ENCODE measurements around the gene PRLR.

PRLR gene

DNA sequence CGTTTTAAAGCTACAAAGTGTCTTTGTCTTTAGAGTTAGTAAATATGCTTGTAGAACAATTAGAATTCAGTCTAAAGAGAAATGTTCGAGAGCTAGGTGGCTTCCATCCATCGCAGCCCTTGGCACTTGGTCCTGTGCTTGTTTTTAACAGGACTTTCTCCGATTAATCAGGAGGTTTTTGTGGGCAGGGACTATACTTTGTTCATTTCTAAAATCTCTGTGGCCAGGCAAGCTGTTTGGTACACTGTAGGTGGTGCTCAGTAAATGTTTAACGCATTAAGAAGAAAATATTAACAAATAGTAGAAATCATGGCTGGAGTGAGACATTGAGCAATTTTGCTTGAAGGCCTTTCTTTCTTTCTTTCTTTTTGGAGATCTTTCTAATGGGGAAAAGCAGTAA, 203.3 kb downstream of the PRLR start:
- DNase-seq: no peak

- no peak for DNase-seq
Observed at GRCh38 chr5:35026280-35026840, 203.9 kb downstream of the PRLR start.

DNA sequence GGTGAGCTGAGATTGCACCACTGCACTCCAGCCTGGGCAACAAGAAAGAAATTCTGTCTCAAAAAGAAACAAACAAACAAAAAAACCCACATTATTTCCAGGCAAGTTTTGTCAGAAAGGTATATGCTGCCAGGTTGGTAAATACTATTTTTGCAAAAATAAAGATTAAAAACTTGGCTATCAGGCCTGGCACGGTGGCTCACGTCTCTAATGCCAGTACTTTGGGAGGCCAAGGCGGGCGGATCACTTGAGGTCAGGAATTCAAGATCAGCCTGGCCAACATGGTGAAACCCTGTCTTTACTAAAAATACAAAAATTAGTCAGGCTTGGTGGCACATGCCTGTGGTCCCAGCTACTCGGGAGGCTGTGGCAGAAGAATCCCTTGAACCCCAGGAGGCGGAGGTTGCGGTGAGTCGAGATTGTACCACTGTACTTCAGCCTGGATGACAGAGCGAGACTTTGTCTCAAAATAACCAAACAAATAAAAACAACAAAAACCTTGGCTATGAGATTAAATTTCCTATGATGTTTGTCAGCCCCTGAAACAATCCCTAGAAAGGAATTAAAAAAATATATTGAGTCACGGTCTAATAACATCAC, 205.3 kb downstream of the PRLR start:
- no peak for DNase-seq

- DNase-seq: no peak
Observed at GRCh38 chr5:35023391-35024178, 206.7 kb downstream of the PRLR start.

DNA sequence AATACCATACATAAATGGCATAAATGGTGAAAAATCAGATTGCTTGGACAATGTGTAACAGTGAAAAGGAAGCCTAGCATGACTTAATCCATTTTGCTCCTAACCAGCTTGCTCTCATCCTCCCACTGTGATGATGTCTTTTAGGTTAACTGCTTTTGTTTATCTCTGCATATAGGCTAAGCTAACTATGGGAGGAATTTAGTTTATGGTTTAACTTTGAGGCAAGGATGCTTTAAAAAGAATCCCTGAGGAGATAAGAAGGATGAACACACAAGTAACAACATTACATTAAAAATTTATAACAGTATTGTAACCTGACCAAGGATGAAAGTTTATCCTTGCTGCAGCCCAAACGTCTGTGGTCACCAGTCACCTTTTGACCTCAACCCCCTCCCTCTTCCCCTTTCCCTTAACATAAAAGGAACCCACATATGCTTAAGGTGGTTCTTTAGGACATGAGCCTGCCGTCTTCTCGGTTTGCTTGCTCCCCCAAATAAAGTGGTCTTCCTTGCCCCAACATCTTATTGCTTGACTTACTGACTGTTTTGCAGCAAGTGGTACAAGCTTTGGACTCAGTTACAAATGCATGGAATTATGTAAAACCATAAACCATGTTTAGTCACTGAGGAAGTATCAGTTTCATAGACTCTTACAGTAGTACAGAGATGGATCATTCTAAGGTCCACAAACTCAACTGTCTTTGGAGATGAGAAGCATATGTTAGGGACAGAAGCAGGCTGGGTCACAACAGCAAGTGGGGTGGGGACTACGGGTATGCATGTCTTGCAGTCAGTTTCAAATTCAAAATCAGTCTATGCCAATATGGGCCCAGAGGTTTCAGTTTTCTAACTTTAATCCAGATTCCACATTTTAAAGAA, 213.9 kb downstream of the PRLR start:
- DNase-seq: no peak

DNA sequence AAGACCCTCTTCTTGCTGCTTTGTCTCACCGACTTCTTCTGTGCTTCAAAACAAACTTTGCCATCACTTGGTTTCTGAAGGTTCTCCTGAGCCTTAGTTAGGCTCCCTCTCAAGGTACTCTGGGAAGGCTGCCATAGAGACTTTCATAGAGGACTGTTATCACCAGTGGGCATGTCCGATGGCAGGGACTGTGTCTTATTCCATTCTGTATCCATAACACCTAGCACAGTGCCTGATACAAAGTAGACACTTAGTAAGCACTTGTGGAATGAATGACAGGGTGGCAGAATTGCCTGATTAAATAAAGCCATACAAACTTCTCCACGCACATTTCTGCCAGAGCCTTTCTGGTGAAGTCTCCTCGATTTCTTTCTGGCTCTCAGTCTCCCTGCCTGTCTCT, 215.2 kb downstream of the PRLR start:
- no peak for DNase-seq

DNA sequence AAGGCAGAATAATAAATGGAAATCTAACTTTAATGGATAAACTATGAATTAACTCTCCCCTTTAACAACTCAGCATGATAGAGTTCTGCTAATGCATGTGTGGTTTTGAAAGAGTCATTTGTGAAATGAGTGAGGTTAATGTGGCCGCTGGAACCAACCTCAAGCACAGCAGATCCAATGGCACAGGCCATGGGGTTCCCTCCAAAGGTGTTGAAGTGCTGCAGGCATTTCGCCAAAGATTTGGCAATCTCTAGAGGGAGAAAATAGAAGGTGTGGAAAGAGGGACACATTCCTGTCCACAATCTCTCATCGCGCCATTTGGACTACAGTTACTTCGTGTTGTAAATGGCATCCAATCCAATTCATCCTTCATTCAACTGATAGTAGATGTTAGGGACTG, 217.5 kb downstream of the PRLR start:
- no peak for DNase-seq

DNA sequence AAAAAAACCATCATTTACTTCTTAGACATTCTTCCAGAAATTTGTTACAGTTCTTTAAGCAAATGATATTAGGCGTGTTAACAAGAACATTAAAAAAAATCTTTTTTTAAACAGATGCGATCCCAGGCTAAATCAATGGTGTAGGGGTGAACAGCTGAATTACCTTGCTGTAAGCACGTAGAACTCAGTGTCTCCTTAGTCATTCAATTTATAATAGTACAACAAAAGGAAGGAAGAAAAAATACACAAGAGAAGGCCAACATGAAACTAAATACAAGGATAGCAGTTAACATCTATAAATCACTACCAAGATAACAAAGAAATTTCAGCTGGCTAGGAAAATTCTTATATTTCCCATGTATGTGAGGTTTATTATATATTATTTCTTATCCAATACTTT, 217.9 kb downstream of the PRLR start:
- DNase-seq: no peak

- no peak for DNase-seq
Observed at GRCh38 chr5:35010676-35011075, 219.6 kb downstream of the PRLR start.

- DNase-seq: no peak
Observed at GRCh38 chr5:35009657-35010056, 220.6 kb downstream of the PRLR start.

GRCh38 chr5:35009019-35009418, 221.3 kb downstream of the PRLR start:
- no peak for DNase-seq

DNA sequence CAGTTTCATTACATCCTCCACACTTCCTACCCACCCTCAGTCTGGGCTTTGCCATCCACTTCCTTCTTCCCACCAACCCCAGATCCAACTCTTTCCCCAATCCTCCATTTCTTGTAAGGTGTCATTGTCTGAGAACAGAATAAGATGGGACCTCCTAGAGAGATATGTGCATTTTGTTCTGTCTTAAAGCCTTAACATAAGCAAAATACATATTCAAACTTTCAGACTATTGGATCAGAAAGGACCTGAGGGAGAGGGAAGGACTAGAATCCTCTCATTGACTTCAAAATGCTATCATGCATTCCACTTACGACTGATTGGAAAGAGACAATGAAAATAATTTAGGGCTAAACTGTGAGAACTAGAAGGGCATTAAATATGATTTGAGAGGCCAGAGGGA, 225.5 kb downstream of the PRLR start:
- DNase-seq: no peak

DNA sequence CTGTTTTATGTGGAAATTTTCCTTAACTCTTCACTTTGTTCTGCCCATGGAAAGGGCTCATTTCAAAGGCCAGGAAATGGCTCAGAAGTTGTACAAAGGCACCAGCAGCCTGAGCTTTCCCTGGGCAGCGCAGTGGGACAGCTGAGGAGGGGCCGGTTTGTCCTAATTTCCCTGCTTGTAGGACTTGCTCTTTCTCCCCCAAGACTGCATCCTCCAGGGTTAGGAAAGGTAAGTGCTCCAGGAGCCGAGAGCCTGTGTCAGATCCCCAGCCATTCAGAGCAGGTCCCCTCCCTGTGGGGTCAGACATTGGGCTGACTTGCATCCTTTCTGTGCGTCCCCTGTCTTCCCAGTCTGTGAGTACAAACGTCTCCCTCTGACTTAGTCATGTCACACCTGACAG, 226.1 kb downstream of the PRLR start:
- DNase-seq: no peak

DNA sequence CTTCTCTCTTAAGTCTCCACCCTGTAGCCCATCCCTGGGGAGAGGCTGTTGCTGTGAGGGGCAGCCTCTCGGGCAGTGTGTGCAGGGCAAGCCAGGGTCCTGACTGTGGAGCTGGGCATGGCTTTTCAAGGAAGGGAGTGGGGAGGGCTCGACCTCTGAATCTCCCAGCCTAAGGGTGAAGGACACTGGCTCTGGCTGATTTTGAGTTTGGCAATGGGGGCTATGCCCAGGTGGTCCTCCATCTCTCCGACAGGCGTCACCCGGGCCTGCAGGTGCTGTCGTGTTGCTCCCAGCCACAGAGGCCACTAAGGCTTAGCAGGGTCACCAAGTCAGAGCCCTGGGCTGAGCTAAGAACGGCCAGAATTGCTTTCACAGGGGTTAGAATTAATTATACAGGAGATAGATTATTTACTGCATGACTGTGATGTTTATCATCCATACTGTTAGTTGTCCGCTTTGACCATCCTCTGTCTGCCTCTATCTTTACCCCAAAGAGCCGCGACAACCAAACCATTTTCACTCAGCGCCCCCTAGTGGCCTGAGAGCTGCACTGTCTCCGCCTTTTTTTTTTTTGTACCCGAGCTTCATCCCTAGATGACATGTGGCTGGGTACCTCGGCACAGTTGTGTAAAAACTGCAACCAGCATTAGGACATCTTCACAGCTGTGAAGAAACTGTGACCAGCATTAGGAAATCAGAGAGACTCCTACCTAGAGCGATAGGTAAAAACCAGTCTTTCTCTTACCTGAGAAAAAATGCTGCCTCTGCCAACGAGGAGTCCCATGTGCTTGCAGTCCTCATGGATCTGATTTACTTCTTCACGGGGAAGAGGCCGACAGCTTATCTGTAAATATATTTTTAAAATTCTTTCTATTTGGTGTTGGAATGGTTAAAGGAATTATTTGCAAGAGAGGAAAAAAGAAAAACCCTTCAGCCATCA, 227.0 kb downstream of the PRLR start:
- DNase-seq: peak; percentile 56

- DNase-seq: no peak
Observed at GRCh38 chr5:35002459-35002858, 227.8 kb downstream of the PRLR start.

- no peak for DNase-seq
Observed at GRCh38 chr5:35001842-35002241, 228.4 kb downstream of the PRLR start.
